HCT116 (cell line): Measurements from ENCODE around the gene TIE1. TPM values are rescaled to one million over a fixed set of nuclear protein-coding genes. Genes with fewer than 3 reads are reported as not detected.
A peak's percentile ranks its signal among the peaks of the same experiment; 100 is the strongest.

Experiments used
- ATAC-seq: fragments of 200-7000 bp; cut with Tn5 transposase; 2 replicates; pipeline ENCODE4 v1.9.1; 2020; ENCODE audit warnings: mild to moderate bottlenecking, moderate library complexity
- BruUV-seq: library from RNA; stranded (reverse); fragments of 400-500 nt; replicated peaks from 2 replicates; lab custom pipeline; 2021; lab: Mats Ljungman, UMichigan
- CTCF ChIA-PET: fragments of 300-600 bp; sonication (Branson Sonifier 250); formaldehyde crosslinking; loops from one replicate; lab custom pipeline; 2021; ENCODE audit warnings: antibody characterized with exemption; lab: Charles Lee
- POLR2A ChIA-PET: fragments of 300-600, 350-600 bp; sonication (Branson Sonifier 250); formaldehyde crosslinking; loops from one replicate; lab custom pipeline; 2021; ENCODE audit warnings: antibody characterized with exemption; lab: Charles Lee
- RAD21 ChIA-PET, 2 experiments: fragments of 300-600 bp; sonication (Branson Sonifier 250); formaldehyde crosslinking; loops; one replicate each; lab custom pipeline; 2023; ENCODE audit warnings: low total read pairs in 2 of 2; ENCODE audit not compliant: uncharacterized antibody in 2 of 2, unreplicated experiment in 2 of 2, low non-redundant PET in 1 of 2; lab: Charles Lee
- DNase-seq: peaks from one replicate; pipeline ENCODE4 v3.0.0-alpha.2; 2010; ENCODE audit warnings: low read depth, low spot score
- H2AFZ ChIP-seq: fragments of 200-600 bp; shearing (Covaris generic), sonication (generic); 2 replicates; pipeline ENCODE4 v1.6.1; 2017; ENCODE audit warnings: low read depth, mixed run types, mixed read lengths, antibody characterized with exemption, low read length; ENCODE audit not compliant: poor library complexity, severe bottlenecking
- H3K27ac ChIP-seq: 2 replicates; pipeline ENCODE4 v1.5.1; 2012; ENCODE audit warnings: low read depth, low read length
- H3K27me3 ChIP-seq: fragments of 200-600 bp; sonication (generic); 2 replicates; pipeline ENCODE4 v1.6.1; 2016; ENCODE audit warnings: mixed run types, low read length, mixed read lengths; ENCODE audit not compliant: insufficient read depth
- H3K36me3 ChIP-seq, 2 experiments: fragments of 200-500 bp in 1 of 2; fragments of 200-600 bp in 1 of 2; sonication (Bioruptor generic) in 1 of 2; sonication (generic) in 1 of 2; 2 replicates each; pipeline versions ENCODE4 v1.5.1 to v1.6.1; 2014 to 2016; ENCODE audit warnings: low read length in 2 of 2, inconsistent platforms in 1 of 2, mixed read lengths in 1 of 2, mixed run types in 1 of 2; ENCODE audit not compliant: insufficient read depth in 2 of 2, control insufficient read depth in 1 of 2
- H3K4me1 ChIP-seq, 2 experiments: fragments of 200-600 bp in 1 of 2; sonication (generic) in 1 of 2; 2 replicates each; pipeline versions ENCODE4 v1.5.1 to v1.6.1; 2012 to 2017; ENCODE audit warnings: low read length in 2 of 2, inconsistent platforms in 1 of 2, mild to moderate bottlenecking in 1 of 2, mixed read lengths in 1 of 2, mixed run types in 1 of 2, moderate library complexity in 1 of 2; ENCODE audit not compliant: insufficient read depth in 2 of 2, control insufficient read depth in 1 of 2
- H3K4me2 ChIP-seq: fragments of 200-600 bp; sonication (generic); 2 replicates; pipeline ENCODE4 v1.6.1; 2017; ENCODE audit warnings: mixed run types, low read length, mixed read lengths
- H3K4me3 ChIP-seq, 2 experiments: fragments of 200-600 bp in 1 of 2; sonication (generic) in 1 of 2; replicated peaks in 1 of 2; 2 replicates each; pipeline ENCODE4 v1.5.1; 2011 to 2016; ENCODE audit warnings: low read length in 2 of 2, control low read depth in 1 of 2, low read depth in 1 of 2, mild to moderate bottlenecking in 1 of 2, mixed read lengths in 1 of 2, mixed run types in 1 of 2
- H3K79me2 ChIP-seq: fragments of 200-600 bp; sonication (generic); 2 replicates; pipeline ENCODE4 v1.6.1; 2017; ENCODE audit warnings: mild to moderate bottlenecking, mixed run types, low read length, moderate library complexity, mixed read lengths; ENCODE audit not compliant: insufficient read depth
- H3K9ac ChIP-seq: fragments of 200-600 bp; sonication (generic); 2 replicates; pipeline ENCODE4 v1.6.1; 2016; ENCODE audit warnings: low read length, mixed read lengths
- H3K9me2 ChIP-seq: fragments of 200-600 bp; sonication (generic), shearing (Covaris generic); 2 replicates; pipeline ENCODE4 v1.6.1; 2017; ENCODE audit warnings: mixed run types, mild to moderate bottlenecking, moderate library complexity; ENCODE audit not compliant: insufficient read depth
- H3K9me3 ChIP-seq, 2 experiments: fragments of 200-500 bp in 1 of 2; fragments of 200-600 bp in 1 of 2; sonication (Bioruptor generic) in 1 of 2; sonication (generic) in 1 of 2; 2 replicates each; pipeline ENCODE4 v1.6.1; 2014 to 2017; ENCODE audit warnings: low read length in 2 of 2, mixed read lengths in 2 of 2, inconsistent platforms in 1 of 2, low read depth in 1 of 2, mild to moderate bottlenecking in 1 of 2, mixed run types in 1 of 2, moderate library complexity in 1 of 2; ENCODE audit not compliant: control insufficient read depth in 1 of 2, insufficient read depth in 1 of 2
- H4K20me1 ChIP-seq: fragments of 200-600 bp; sonication (generic), shearing (Covaris generic); 2 replicates; pipeline ENCODE4 v1.6.1; 2017; ENCODE audit warnings: mixed run types, mild to moderate bottlenecking, moderate library complexity; ENCODE audit not compliant: insufficient read depth
- CBX3 ChIP-seq: IDR thresholded peaks from 2 replicates; pipeline ENCODE4 v1.6.1; 2012; ENCODE audit warnings: low read depth
- EGR1 ChIP-seq: IDR thresholded peaks from 2 replicates; pipeline ENCODE4 v1.6.1; 2012; ENCODE audit warnings: low read depth
- EZH2 ChIP-seq: fragments of 200-600 bp; sonication (generic); IDR thresholded peaks from 2 replicates; pipeline ENCODE4 v1.6.1; 2017; ENCODE audit warnings: antibody characterized with exemption, mixed run types
- EZH2phosphoT487 ChIP-seq: fragments of 200-600 bp; IDR thresholded peaks from 2 replicates; pipeline ENCODE4 v1.6.1; 2018; ENCODE audit warnings: antibody characterized with exemption, borderline replicate concordance
- POLR2A ChIP-seq: IDR thresholded peaks from 2 replicates; pipeline ENCODE4 v1.7.0; 2011; ENCODE audit warnings: borderline replicate concordance; ENCODE audit not compliant: insufficient read depth, insufficient read length; ENCODE audit errors: extremely low read depth
- RAD21 ChIP-seq: IDR thresholded peaks from 2 replicates; pipeline ENCODE4 v1.6.1; 2012; ENCODE audit warnings: low read depth, mild to moderate bottlenecking
- SRF ChIP-seq: IDR thresholded peaks from 2 replicates; pipeline ENCODE4 v1.6.1; 2012; ENCODE audit warnings: low read depth
- TCF7L2 ChIP-seq: IDR thresholded peaks from 2 replicates; pipeline ENCODE4 v1.7.0; 2011; ENCODE audit warnings: borderline replicate concordance, inconsistent platforms; ENCODE audit not compliant: insufficient read depth, insufficient read length; ENCODE audit errors: extremely low read depth
- YY1 ChIP-seq: IDR thresholded peaks from 2 replicates; pipeline ENCODE4 v1.6.1; 2011; ENCODE audit warnings: low read length, low read depth, moderate library complexity, mild to moderate bottlenecking; ENCODE audit not compliant: insufficient replicate concordance; ENCODE audit errors: extremely low read depth
- ZFX ChIP-seq: fragments of 450-650 bp; IDR thresholded peaks from 2 replicates; pipeline ENCODE4 v1.6.1; 2017
- intact Hi-C: fragments of 100-400 bp; cut with micrococcal nuclease; formaldehyde crosslinking; loops from 2 replicates; pipeline ENCODE4 v1.10.0; 2022
- total RNA-seq: library from RNA; stranded (reverse); gene quantifications from one replicate; pipeline ENCODE4 v1.2.1, GENCODE V29; 2021; ENCODE audit not compliant: unreplicated experiment
- TF ChIP-seq, protein P1 (sequence below), 3 experiments: fragments of 200-600 bp in 1 of 3; sonication (generic) in 1 of 3; IDR thresholded peaks in 2 of 3; conservative IDR thresholded peaks in 1 of 3; 2 replicates each; pipeline ENCODE4 v1.5.1; 2012 to 2017; ENCODE audit warnings: low read depth in 2 of 3, low read length in 2 of 3, antibody characterized with exemption in 1 of 3, borderline replicate concordance in 1 of 3, control low read depth in 1 of 3, mild to moderate bottlenecking in 1 of 3, mixed read lengths in 1 of 3, mixed run types in 1 of 3, moderate library complexity in 1 of 3; ENCODE audit not compliant: insufficient read depth in 1 of 3
- TF ChIP-seq, protein P2 (sequence below): IDR thresholded peaks from 2 replicates; pipeline ENCODE4 v1.6.1; 2012; ENCODE audit warnings: low read depth
- TF ChIP-seq, protein P3 (sequence below): IDR thresholded peaks from 2 replicates; pipeline ENCODE4 v1.6.1; 2012

TIE1 gene
- total RNA-seq, 1 experiment from 2014 or later, result not detected

DNA sequence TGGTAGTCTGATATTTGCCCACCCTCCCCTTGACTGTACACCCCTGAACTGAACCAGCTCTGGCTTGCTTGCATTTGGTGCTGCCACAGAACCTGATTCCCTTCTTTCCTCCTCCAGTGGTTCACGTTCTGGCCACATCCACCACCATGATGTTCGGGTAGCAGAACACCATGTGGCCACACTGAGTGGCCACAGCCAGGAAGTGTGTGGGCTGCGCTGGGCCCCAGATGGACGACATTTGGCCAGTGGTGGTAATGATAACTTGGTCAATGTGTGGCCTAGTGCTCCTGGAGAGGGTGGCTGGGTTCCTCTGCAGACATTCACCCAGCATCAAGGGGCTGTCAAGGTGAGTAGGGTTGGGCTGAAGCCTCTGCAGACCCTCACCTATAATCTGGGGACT lies 59.8 kb downstream of the TIE1 start:
- POLR2A ChIA-PET, result no interaction called here
- Histone ChIP-seq H3K27ac (peak overlapping the region; percentile 76; the same call in 1 of the 2 replicates), H3K4me2 (peak overlapping the region; percentile 83), H3K4me1 (peaks cover 15 to 67% of the 10 kb centered on the region in 2 experiments), H3K9me3 (no peaks in the 10 kb centered on the region), H3K36me3 (peaks cover 26 to 48% of the 10 kb centered on the region in 2 experiments), H3K79me2 (peaks cover 46% of the 10 kb centered on the region), H3K9me2 (no peaks in the 10 kb centered on the region), H3K27me3 (no peaks in the 10 kb centered on the region), H2AFZ (no peak overlapping the region), H3K4me3 (peak overlapping the region; percentile 76 to 91; a peak in 3 of 4 replicates), H4K20me1 (peaks cover 3% of the 10 kb centered on the region; the same call in 1 of the 2 replicates), H3K9ac (peak overlapping the region; percentile 94; the same call in 1 of the 2 replicates)
- RAD21 ChIA-PET, result no interaction called here
- DNase-seq, result no peak
- intact Hi-C loops, result no loop called here
- ATAC-seq, result no peak
- no TSS peak for BruUV-seq
- TF ChIP-seq SRF (no peak), CBX3 (no peak), RAD21 (no peak), EZH2phosphoT487 (no peak)
- TF ChIP-seq, protein P1, sequence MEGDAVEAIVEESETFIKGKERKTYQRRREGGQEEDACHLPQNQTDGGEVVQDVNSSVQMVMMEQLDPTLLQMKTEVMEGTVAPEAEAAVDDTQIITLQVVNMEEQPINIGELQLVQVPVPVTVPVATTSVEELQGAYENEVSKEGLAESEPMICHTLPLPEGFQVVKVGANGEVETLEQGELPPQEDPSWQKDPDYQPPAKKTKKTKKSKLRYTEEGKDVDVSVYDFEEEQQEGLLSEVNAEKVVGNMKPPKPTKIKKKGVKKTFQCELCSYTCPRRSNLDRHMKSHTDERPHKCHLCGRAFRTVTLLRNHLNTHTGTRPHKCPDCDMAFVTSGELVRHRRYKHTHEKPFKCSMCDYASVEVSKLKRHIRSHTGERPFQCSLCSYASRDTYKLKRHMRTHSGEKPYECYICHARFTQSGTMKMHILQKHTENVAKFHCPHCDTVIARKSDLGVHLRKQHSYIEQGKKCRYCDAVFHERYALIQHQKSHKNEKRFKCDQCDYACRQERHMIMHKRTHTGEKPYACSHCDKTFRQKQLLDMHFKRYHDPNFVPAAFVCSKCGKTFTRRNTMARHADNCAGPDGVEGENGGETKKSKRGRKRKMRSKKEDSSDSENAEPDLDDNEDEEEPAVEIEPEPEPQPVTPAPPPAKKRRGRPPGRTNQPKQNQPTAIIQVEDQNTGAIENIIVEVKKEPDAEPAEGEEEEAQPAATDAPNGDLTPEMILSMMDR (IDR thresholded peaks at IDR 0.05 in 2 of 3, conservative IDR thresholded peaks at IDR 0.05 in 1 of 3; ENCODE audit: borderline replicate concordance in 1 of 3, insufficient read depth in 1 of 3, low read depth in 2 of 3, low read length in 2 of 3), result no peak
- CTCF ChIA-PET, result no interaction called here

GRCh38 chr1:43363283-43363934 lies 62.6 kb downstream of the TIE1 start:
- Histone ChIP-seq H3K9ac (no peak overlapping the region), H3K4me3 (no peak overlapping the region), H3K27ac (peak overlapping the region; percentile 25), H3K27me3 (no peaks in the 10 kb centered on the region), H3K9me3 (no peaks in the 10 kb centered on the region), H3K4me1 (peaks cover 23 to 77% of the 10 kb centered on the region in 2 experiments), H3K79me2 (peaks cover 68% of the 10 kb centered on the region), H3K9me2 (no peaks in the 10 kb centered on the region), H2AFZ (no peak overlapping the region), H4K20me1 (peaks cover 3% of the 10 kb centered on the region; the same call in 1 of the 2 replicates), H3K4me2 (peak overlapping the region; percentile 10; the same call in 1 of the 2 replicates), H3K36me3 (peaks cover 26 to 48% of the 10 kb centered on the region in 2 experiments)
- BruUV-seq, result no TSS peak
- ChIA-PET RAD21 (no interaction called here), CTCF (no interaction called here), POLR2A (interaction anchor here (1.5 kb wide), 1 partner anchor 9 kb away, joined by 7 read pairs; no protein-coding TSS in a partner anchor)
- no peak for DNase-seq
- ATAC-seq, result no peak
- intact Hi-C loops, result no loop called here
- no peak for TF ChIP-seq EZH2phosphoT487
- no peak for TF ChIP-seq ZFX
- no peak for TF ChIP-seq SRF
- no peak for TF ChIP-seq EGR1
- TF ChIP-seq POLR2A, result no peak
- TF ChIP-seq, protein P2, sequence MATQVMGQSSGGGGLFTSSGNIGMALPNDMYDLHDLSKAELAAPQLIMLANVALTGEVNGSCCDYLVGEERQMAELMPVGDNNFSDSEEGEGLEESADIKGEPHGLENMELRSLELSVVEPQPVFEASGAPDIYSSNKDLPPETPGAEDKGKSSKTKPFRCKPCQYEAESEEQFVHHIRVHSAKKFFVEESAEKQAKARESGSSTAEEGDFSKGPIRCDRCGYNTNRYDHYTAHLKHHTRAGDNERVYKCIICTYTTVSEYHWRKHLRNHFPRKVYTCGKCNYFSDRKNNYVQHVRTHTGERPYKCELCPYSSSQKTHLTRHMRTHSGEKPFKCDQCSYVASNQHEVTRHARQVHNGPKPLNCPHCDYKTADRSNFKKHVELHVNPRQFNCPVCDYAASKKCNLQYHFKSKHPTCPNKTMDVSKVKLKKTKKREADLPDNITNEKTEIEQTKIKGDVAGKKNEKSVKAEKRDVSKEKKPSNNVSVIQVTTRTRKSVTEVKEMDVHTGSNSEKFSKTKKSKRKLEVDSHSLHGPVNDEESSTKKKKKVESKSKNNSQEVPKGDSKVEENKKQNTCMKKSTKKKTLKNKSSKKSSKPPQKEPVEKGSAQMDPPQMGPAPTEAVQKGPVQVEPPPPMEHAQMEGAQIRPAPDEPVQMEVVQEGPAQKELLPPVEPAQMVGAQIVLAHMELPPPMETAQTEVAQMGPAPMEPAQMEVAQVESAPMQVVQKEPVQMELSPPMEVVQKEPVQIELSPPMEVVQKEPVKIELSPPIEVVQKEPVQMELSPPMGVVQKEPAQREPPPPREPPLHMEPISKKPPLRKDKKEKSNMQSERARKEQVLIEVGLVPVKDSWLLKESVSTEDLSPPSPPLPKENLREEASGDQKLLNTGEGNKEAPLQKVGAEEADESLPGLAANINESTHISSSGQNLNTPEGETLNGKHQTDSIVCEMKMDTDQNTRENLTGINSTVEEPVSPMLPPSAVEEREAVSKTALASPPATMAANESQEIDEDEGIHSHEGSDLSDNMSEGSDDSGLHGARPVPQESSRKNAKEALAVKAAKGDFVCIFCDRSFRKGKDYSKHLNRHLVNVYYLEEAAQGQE, result no peak
- TF ChIP-seq CBX3, result no peak
- TF ChIP-seq TCF7L2, result no peak
- TF ChIP-seq YY1, result no peak
- TF ChIP-seq RAD21, result no peak
- TF ChIP-seq EZH2, result no peak
- TF ChIP-seq, protein P3, sequence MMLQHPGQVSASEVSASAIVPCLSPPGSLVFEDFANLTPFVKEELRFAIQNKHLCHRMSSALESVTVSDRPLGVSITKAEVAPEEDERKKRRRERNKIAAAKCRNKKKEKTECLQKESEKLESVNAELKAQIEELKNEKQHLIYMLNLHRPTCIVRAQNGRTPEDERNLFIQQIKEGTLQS, result no peak
